GM23338 (cell line): ENCODE data around the gene KCTD1. TPM values are rescaled to one million over a fixed set of nuclear protein-coding genes. Genes with fewer than 3 reads are reported as not detected.

Experiments used
- ATAC-seq: fragments of 200-7000 bp; cut with Tn5 transposase; 3 replicates; pipeline ENCODE4 v1.9.1; 2020
- DNase-seq: peaks from one replicate; pipeline ENCODE4 v3.0.0-alpha.2; 2015; ENCODE audit warnings: low spot score
- H2AFZ ChIP-seq: fragments of 200-600 bp; sonication (generic); 2 replicates; pipeline ENCODE4 v1.8.0; 2016; ENCODE audit warnings: antibody characterized with exemption, mild to moderate bottlenecking, moderate library complexity
- H3F3A ChIP-seq: fragments of 200-600 bp; sonication (generic); replicated peaks from 2 replicates; pipeline ENCODE4 v1.8.0; 2017; ENCODE audit warnings: antibody characterized with exemption, mixed run types, low read depth
- H3K27ac ChIP-seq: fragments of 200-600 bp; sonication (generic); 2 replicates; pipeline ENCODE4 v1.6.1; 2016; ENCODE audit warnings: low read depth
- H3K27me3 ChIP-seq: fragments of 200-600 bp; sonication (generic); 2 replicates; pipeline ENCODE4 v1.8.0; 2016; ENCODE audit warnings: mild to moderate bottlenecking, mixed run types, moderate library complexity; ENCODE audit not compliant: insufficient read depth
- H3K36me3 ChIP-seq: fragments of 200-600 bp; sonication (generic); 2 replicates; pipeline ENCODE4 v1.8.0; 2016; ENCODE audit warnings: mild to moderate bottlenecking; ENCODE audit not compliant: insufficient read depth
- H3K4me1 ChIP-seq: fragments of 200-600 bp; sonication (generic); 2 replicates; pipeline ENCODE4 v1.8.0; 2016; ENCODE audit warnings: mild to moderate bottlenecking, moderate library complexity; ENCODE audit not compliant: insufficient read depth
- H3K4me2 ChIP-seq: fragments of 200-600 bp; sonication (generic); 2 replicates; pipeline ENCODE4 v1.7.1; 2017; ENCODE audit warnings: mixed run types
- H3K4me3 ChIP-seq: fragments of 200-600 bp; sonication (generic); 2 replicates; pipeline ENCODE4 v1.6.1; 2016; ENCODE audit warnings: mixed run types
- H3K79me2 ChIP-seq: fragments of 200-600 bp; sonication (generic); replicated peaks from 2 replicates; pipeline ENCODE4 v1.8.0; 2017; ENCODE audit warnings: mild to moderate bottlenecking; ENCODE audit not compliant: insufficient read depth
- H3K9me2 ChIP-seq: fragments of 200-600 bp; sonication (generic); 2 replicates; pipeline ENCODE4 v1.8.0; 2017; ENCODE audit not compliant: insufficient read depth
- H4K20me1 ChIP-seq: fragments of 200-600 bp; sonication (generic); replicated peaks from 2 replicates; pipeline ENCODE4 v1.8.0; 2017; ENCODE audit warnings: mild to moderate bottlenecking; ENCODE audit not compliant: insufficient read depth
- H3K27ac Mint-ChIP-seq: 2 replicates; pipeline ENCODE4 v1.8.0; 2020; ENCODE audit warnings: inconsistent platforms, mild to moderate bottlenecking, moderate library complexity, mixed read lengths
- H3K27me3 Mint-ChIP-seq: 3 replicates; pipeline ENCODE4 v1.8.0; 2022; ENCODE audit warnings: low read depth, mild to moderate bottlenecking, moderate library complexity, mixed read lengths, inconsistent platforms; ENCODE audit not compliant: insufficient read depth, poor library complexity
- H3K36me3 Mint-ChIP-seq: 3 replicates; pipeline ENCODE4 v1.8.0; 2021; ENCODE audit warnings: low read depth, mild to moderate bottlenecking, inconsistent platforms, moderate library complexity, mixed read lengths
- H3K4me1 Mint-ChIP-seq: 3 replicates; pipeline ENCODE4 v1.8.0; 2020; ENCODE audit warnings: mild to moderate bottlenecking, inconsistent platforms, mixed read lengths
- H3K4me3 Mint-ChIP-seq: 3 replicates; pipeline ENCODE4 v1.8.0; 2021; ENCODE audit warnings: moderate library complexity, mild to moderate bottlenecking, inconsistent platforms, mixed read lengths
- H3K9me3 Mint-ChIP-seq: 3 replicates; pipeline ENCODE4 v1.8.0; 2020; ENCODE audit warnings: moderate library complexity, mild to moderate bottlenecking, inconsistent platforms, mixed read lengths
- CREB1 ChIP-seq: fragments of 250-450 bp; sonication (Bioruptor Pico); IDR thresholded peaks from 2 replicates; pipeline ENCODE4 v1.5.0; 2020; ENCODE audit warnings: low read depth, mild to moderate bottlenecking, moderate library complexity
- EZH2 ChIP-seq: fragments of 200-600 bp; sonication (generic); IDR thresholded peaks from one replicate; pipeline ENCODE4 v1.8.0; 2017; ENCODE audit warnings: antibody characterized with exemption, mild to moderate bottlenecking, low read depth; ENCODE audit not compliant: unreplicated experiment
- EZH2phosphoT487 ChIP-seq: fragments of 200-600 bp; sonication (generic); IDR thresholded peaks from one replicate; pipeline ENCODE4 v1.8.1; 2018; ENCODE audit warnings: antibody characterized with exemption; ENCODE audit not compliant: unreplicated experiment
- REST ChIP-seq: IDR thresholded peaks from one replicate; pipeline ENCODE4 v1.6.1; 2018; ENCODE audit warnings: antibody characterized with exemption; ENCODE audit not compliant: unreplicated experiment
- STAT1 ChIP-seq: IDR thresholded peaks from one replicate; pipeline ENCODE4 v1.6.1; 2016; ENCODE audit warnings: antibody characterized with exemption; ENCODE audit not compliant: unreplicated experiment
- ZNF462 ChIP-seq: fragments of 250-450 bp; sonication (Bioruptor Pico); IDR thresholded peaks from 2 replicates; pipeline ENCODE4 v1.5.0; 2020; ENCODE audit warnings: mild to moderate bottlenecking, moderate library complexity
- polyA plus RNA-seq: library from polyadenylated mRNA; unstranded; fragments of >200 nt; fragmentation: Nextera tagmentation; extraction: Ambion mirVana; gene quantifications from 2 replicates; pipeline ENCODE4 v1.2.1, GENCODE V29; 2016
- total RNA-seq: library from RNA; depleted of rRNA; stranded (reverse); fragments of >200 nt; shearing (Covaris generic); gene quantifications from 2 replicates; pipeline ENCODE4 v1.2.3, GENCODE V29; 2014

Gene KCTD1
- total and polyA plus RNA-seq, 2 experiments from 2014 or later = 7.1 to 20.5 TPM

- TF ChIP-seq REST (no peak), EZH2phosphoT487 (no peak), STAT1 (no peak), EZH2 (no peak)
- H3K4me1 Mint-ChIP-seq = peaks cover 21% of the 10 kb centered on the region
Observed at GRCh38 chr18:26535630-26536029, 12.7 kb downstream of the KCTD1 start.

GRCh38 chr18:26532367-26533340 is 15.7 kb downstream of the KCTD1 start:
- ATAC-seq (peak; percentile 43; the same call in 1 of the 3 replicates), DNase-seq (peak; percentile 44)
- peak overlapping the region; percentile 18; the same call in 1 of the 2 replicates for H3K27ac Mint-ChIP-seq

More at GRCh38 chr18:26535630-26536029, 12.7 kb downstream of the KCTD1 start:
- Mint-ChIP-seq H3K4me3 (no peak overlapping the region), H3K36me3 (no peaks in the 10 kb centered on the region), H3K9me3 (no peaks in the 10 kb centered on the region), H3K27ac (no peak overlapping the region), H3K27me3 (peaks cover 2% of the 10 kb centered on the region)
- H3K4me1 ChIP-seq = peaks cover 16% of the 10 kb centered on the region; the same call in 1 of the 2 replicates
- ATAC-seq (no peak), DNase-seq (no peak)
- H3F3A ChIP-seq = no peaks in the 10 kb centered on the region
- H4K20me1 ChIP-seq = no peaks in the 10 kb centered on the region
- H3K27me3 ChIP-seq = no peaks in the 10 kb centered on the region
- no peak overlapping the region for H3K27ac ChIP-seq
- H3K79me2 ChIP-seq = 0 out of 2 replicates have a peak, but pooled peaks cover 9% of the 10 kb centered on the region
- no peak overlapping the region for H3K4me2 ChIP-seq
- no peak overlapping the region for H3K4me3 ChIP-seq
- H2AFZ ChIP-seq = no peak overlapping the region
- H3K36me3 ChIP-seq = no peaks in the 10 kb centered on the region
- no peaks in the 10 kb centered on the region for H3K9me2 ChIP-seq

More at GRCh38 chr18:26532367-26533340, 15.7 kb downstream of the KCTD1 start:
- H3K36me3 Mint-ChIP-seq = no peaks in the 10 kb centered on the region; the same call in 1 of the 3 replicates
- no peaks in the 10 kb centered on the region for H3K9me2 ChIP-seq
- no peaks in the 10 kb centered on the region for H3F3A ChIP-seq
- H3K79me2 ChIP-seq = no peaks in the 10 kb centered on the region
- H3K4me3 Mint-ChIP-seq = no peak overlapping the region
- TF ChIP-seq CREB1 (no peak), ZNF462 (no peak), EZH2phosphoT487 (no peak)
- no peak overlapping the region for H3K4me3 ChIP-seq
- H3K4me1 Mint-ChIP-seq = peaks cover 28% of the 10 kb centered on the region
- no peak overlapping the region for H3K4me2 ChIP-seq
- no peak overlapping the region for H2AFZ ChIP-seq
- H3K27ac ChIP-seq = no peak overlapping the region
- H3K27me3 Mint-ChIP-seq = peaks cover 6% of the 10 kb centered on the region
- no peaks in the 10 kb centered on the region for H4K20me1 ChIP-seq
- no peaks in the 10 kb centered on the region for H3K9me3 Mint-ChIP-seq
- peaks cover 12% of the 10 kb centered on the region for H3K4me1 ChIP-seq
- H3K27me3 ChIP-seq = no peaks in the 10 kb centered on the region
- no peaks in the 10 kb centered on the region for H3K36me3 ChIP-seq
